Smooth muscle cell of the brain vasculature (primary cell): ENCODE data around the gene MSH3.
"Not testable (repeated sequence)": the region's sequence is repeated elsewhere in the genome, so short reads cannot be mapped to it uniquely, and the experiment has no call there.

Source experiments
- DNase-seq: peaks from one replicate; pipeline ENCODE4 v3.0.0-alpha.2; 2012; ENCODE audit warnings: low read depth, low spot score

MSH3 gene

GRCh38 chr5:80706835-80707447, 52.5 kb downstream of the MSH3 start:
- DNase-seq, result no peak

- no peak for DNase-seq
Measured at GRCh38 chr5:80707645-80708044, 53.2 kb downstream of the MSH3 start.

- DNase-seq, result no peak
Measured at GRCh38 chr5:80711216-80711615, 56.8 kb downstream of the MSH3 start.

GRCh38 chr5:80711938-80712337, 57.5 kb downstream of the MSH3 start:
- no peak for DNase-seq

DNA sequence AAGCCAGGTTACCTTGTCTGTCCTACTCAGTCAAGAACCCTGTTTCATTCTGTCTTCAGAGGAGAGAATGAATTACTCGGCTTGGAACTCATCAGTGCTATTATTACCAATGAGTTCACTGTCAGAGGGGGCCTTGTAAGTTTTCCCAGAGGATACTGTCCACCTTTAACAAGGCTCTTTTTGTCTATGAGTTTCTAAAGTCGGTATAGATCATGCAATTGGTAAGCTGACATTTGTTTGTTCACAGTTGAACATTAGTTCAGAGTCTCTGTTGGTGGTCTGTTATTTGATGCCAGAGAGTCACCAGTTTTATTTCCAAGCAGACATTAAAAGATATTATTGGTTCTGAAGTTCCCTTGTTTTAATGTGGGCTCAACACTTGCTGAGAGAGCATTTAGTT, 58.5 kb downstream of the MSH3 start:
- DNase-seq, result peak; percentile 12

- no peak for DNase-seq
Measured at GRCh38 chr5:80713631-80714030, 59.2 kb downstream of the MSH3 start.

DNA sequence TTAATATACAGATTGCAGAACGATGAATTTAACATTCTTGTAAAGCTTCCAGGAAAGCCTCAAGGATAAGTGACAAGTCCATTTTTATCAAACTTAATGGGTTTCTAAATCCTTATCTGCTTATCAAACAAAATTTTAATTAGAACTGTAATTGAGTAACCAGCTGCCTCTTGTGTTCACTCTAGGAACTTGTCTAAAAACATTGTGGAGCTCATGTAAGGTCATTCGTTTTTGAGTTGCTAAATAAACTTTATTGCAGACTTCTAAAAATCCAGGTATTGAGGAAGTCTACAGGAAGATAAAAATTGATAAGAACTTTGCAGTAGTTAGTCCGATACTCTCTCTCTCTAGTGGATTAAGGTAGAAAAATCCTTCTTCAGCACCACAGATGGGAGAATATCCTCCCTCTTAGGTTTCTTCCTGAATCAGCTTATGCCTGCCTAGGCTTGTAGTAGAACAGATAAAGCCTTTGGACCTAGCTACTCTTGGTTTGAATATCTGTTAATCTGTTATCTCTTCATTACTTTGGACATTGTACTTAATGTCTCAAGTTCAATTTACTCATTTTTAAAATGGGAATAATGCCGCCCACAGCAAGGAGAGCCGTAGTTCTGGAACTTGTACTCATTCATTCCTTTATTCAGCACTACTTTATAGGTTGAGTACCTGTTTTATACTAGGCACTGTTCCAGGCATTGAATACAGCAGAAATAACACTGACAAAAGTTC, 60.3 kb downstream of the MSH3 start:
- no peak for DNase-seq

GRCh38 chr5:80715887-80716286, 61.4 kb downstream of the MSH3 start:
- DNase-seq, result no peak

- DNase-seq, result no peak
Measured at GRCh38 chr5:80720181-80720580, 65.7 kb downstream of the MSH3 start.

DNA sequence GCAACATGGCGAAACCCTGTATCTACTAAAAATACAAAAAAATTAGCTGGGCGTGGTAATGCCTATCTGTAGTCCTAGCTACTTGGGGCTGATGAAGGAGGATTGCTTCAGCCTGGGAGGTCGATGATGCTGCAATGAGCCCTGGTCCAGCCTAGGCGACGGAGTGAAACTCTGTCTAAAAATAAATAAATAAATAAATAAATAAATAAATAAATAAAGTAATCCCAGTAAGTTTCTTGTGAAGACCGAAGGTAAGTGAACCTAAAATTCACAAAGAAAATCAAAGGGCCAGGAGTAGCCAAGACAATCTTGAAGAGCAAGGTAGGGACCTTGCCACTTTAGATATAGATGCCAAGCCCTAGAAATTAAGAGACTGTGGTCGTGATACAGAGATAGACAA, 68.5 kb downstream of the MSH3 start:
- no peak for DNase-seq

GRCh38 chr5:80725446-80725845, 71.0 kb downstream of the MSH3 start:
- DNase-seq, result no peak

GRCh38 chr5:80736730-80737129, 82.3 kb downstream of the MSH3 start:
- no peak for DNase-seq

- no peak for DNase-seq
Measured at GRCh38 chr5:80738466-80738865, 84.0 kb downstream of the MSH3 start.

DNA sequence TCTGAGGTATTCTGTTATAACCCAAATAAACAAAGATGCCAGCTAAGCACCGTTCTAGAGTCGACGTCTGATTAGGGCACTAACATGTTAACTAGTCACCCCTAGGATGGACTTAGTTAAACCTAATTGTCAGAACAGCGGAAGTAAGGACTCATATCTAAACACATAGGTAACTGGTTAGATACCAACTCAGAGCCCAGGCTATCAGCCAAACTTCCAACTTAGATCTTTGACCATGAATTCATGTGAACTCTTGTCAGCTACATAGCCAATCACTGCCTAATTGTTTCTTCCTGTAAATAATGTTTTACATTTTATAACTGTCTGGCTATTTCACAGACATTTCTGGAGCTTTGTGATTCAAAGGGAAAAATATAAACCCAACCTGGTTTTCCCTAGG, 84.6 kb downstream of the MSH3 start:
- no peak for DNase-seq

DNA sequence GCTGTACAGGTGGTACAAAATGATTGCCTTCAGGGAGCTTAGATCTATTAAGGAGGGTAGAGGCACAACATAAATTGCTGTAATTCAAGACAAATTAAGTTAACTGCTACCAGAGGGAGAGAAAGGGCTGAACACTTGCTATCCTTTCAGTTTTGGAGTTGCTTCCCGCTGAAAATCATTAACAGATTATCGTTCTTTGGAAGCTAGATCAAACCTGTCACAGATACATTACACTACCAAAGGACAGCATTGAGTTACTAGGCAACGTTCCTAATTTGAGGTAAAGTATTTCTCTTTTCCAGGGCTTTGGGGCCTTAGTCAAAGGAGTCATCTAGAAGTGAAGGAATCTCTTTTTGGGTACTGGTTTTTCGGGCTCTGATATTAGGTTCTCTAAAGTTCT, 85.0 kb downstream of the MSH3 start:
- DNase-seq, result no peak

- DNase-seq, result no peak
Measured at GRCh38 chr5:80739898-80740297, 85.4 kb downstream of the MSH3 start.

DNA sequence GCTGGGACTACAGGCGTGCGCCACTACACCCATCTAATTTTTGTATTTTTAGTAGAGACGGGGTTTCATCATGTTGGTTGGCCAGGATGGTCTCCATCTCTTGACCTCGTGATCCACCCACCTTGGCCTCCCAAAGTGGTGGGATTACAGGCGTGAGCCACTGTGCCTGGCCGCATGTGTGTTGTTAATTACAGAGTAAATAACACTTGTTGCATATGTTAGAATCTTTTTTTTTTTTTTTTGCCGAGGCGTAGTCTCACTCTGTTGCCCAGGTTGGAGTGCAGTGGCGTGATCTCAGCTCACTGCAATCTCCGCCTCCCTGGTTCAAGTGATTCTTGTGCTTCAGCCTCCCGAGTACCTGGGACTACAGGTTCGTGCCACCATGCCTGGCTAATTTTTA, 86.0 kb downstream of the MSH3 start:
- not testable (repeated sequence) for DNase-seq

- DNase-seq, result no peak
Measured at GRCh38 chr5:80740999-80741398, 86.5 kb downstream of the MSH3 start.

DNA sequence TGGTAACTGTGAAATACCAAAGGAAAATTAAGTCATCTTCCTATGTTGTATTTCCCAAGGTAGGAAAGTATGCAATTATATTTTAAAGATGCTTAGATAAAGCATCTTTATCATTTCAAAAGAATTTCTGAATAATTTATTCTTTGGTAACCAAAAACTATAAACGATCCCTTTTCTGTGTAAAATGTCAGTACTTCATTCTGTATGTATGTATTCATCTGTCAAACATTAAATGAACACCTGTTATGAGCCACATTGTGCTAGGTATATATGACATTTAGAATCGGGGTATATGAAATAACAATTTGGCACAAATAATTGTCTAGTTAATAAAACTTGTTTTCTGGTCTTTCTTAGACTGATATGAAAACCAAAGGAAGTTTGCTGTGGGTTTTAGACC, 89.7 kb downstream of the MSH3 start:
- DNase-seq, result no peak

GRCh38 chr5:80745490-80745889, 91.0 kb downstream of the MSH3 start:
- no peak for DNase-seq

DNA sequence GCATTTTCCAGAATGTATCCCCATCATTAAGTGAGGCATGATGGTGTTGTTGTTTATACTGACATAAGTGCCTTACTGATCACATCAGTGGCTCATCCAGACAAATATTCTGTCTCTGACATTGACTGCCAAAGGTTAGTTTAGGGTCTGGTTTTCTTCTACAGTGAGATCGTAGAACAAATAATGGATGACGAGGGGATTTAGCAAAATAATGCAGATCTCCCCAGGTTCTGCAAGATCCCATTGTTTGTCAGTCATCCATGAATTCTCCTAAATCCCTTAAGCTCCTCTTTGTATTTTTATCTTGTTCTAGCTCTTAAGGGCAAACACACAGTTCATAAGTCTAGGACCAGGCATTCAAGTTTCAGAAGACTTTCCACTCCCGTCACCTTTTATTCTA, 93.5 kb downstream of the MSH3 start:
- no peak for DNase-seq

DNA sequence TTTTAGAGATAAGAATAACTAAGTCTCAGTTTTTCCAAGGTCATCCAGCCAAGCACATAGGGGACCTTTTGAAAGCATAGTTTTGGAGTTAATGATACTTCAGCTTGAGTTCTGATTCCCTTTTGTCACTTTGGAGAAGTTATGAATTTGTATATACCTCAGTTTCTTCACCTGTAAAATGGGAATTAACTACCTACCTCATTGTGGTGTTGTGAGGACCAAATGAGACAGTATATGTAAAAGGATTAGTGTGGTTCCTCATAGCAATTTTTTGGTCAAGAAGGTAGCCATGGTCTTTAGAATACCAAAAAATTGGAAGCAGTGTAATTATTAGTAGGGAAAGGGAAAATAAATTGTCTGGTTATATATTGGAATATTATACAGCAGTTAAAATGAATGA, 98.0 kb downstream of the MSH3 start:
- DNase-seq, result no peak

DNA sequence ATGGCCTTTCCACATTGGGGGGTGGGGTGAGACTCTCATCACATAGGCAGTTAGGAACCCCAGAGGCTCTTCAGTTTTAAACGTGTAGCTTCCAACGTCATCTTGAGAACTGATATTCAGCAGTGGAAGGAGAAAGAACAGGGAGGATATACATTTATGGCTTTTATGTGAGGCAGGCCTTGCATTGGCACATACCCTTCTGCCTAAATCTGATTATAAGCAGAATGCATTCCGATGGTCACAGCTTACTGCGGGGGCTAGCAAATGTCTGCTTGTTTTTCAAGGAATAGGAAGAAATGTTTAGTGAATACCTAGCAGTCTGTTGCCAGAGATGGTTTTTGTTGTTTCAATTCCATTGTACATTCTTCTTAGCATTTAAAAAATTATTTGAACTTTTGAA, 99.3 kb downstream of the MSH3 start:
- no peak for DNase-seq

DNA sequence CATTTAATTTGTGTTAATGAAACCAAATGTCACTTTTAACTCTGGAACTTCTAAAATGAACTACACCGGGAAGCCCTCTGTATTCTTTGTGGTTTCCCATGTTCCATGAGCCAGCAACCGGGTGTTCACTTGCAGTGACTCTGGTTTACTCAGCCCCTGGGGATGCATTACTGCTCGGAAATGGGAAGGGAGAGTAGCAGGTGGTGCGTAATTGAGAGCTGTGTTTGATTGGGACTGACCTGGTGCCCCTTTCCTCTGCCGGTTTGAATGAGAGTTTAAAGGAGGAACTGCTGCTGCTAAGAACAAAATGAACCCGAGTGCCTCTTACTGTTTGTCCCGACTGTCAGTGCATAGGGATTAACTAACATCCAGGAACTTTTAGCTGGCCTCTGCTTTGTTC, 100.4 kb downstream of the MSH3 start:
- peak; percentile 24 for DNase-seq
